EH (cell line): ENCODE data around the gene SPRYD3.
"Not testable (repeated sequence)": the region's sequence is repeated elsewhere in the genome, so short reads cannot be mapped to it uniquely, and the experiment has no call there.

Source experiments
- DNase-seq: peaks from one replicate; pipeline ENCODE4 v3.0.0-alpha.2; 2015; ENCODE audit warnings: low read depth

Gene SPRYD3, protein sequence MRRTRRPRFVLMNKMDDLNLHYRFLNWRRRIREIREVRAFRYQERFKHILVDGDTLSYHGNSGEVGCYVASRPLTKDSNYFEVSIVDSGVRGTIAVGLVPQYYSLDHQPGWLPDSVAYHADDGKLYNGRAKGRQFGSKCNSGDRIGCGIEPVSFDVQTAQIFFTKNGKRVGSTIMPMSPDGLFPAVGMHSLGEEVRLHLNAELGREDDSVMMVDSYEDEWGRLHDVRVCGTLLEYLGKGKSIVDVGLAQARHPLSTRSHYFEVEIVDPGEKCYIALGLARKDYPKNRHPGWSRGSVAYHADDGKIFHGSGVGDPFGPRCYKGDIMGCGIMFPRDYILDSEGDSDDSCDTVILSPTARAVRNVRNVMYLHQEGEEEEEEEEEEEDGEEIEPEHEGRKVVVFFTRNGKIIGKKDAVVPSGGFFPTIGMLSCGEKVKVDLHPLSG

DNA sequence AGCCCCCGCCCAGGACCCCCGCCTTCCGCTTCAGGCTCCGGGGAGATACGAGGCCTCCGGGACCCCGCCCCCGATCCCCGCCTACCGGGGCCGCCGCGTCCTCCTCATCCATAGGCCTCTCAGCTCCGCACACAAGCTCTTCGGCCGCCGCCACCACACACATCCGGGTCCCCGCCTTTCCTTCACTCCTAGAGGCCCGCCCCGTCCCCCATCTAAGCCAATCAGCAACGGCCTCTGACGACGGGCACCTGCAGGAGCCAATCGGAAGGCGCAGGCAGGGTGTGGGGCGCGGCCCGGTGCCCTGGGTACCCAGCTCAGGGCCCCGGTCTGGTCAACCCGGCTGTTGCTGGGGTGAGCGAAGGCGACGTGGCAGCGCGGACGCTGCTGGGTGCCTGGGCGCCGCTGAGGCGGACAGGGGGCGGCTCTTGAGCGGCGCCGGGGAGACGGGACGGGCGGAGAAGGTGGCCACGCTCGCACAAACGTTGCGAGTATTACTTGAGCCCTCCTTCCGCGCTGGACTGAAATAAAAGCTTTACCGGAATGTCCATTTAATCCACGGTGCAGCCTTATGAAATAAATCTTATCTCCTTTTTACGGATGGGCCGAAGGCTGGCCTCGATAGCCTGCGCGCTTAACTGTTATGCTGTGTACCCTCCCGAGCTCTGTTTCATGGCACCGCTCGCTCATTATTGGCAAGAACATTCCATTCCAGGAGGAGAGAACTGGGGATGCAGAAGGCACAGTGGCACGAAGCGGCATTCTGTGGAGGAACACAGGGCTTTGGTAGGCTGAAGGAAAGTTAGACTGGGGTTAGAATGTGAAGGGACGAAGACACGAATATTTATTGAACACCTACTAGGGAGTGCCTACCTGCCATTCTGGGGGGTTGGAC is at the start of gene SPRYD3:
Gene SPRYD3 (minus strand): TSS at position 165 of the 892 bp plus-strand sequence. CDS start 57 bp downstream, at position 108.
- peak; percentile 98 for DNase-seq

DNA sequence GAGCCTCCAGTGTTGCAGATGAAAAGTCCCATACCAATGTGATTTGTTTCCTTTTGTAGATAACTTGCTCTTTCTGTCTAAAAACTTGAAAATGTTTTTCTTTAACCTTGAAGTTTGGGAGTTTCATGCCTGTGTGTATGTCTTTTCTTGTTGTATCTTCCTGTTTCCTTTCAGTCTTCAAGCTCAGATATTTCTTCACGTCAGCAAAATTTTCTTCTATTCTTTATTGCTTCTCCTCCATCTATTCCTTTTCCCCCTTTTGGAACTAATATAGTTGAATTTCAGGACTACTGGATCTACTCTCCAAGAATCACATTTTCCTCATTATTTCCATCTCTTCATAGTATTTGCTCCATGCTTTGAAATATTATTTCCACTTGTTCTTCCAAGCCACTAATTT is 48.0 kb upstream of the SPRYD3 start:
- DNase-seq: no peak

DNA sequence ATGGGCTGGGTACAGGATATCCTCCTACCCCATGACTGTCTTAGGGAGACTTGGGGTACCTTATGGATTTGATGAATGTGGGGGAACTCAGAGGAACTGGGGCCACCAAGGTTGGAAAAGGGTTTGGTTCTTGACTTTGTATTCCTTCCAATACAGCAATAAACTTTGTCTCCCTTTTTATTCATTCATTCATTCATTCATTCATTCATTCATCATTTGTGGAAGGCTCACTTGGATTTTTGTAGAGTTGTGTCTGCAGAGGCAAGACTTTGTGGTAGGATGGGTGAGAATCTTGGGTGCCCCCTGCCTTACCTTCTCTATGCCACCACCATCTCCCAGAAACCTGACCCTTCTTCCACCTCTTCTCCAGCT is 45.1 kb upstream of the SPRYD3 start:
- no peak for DNase-seq

DNA sequence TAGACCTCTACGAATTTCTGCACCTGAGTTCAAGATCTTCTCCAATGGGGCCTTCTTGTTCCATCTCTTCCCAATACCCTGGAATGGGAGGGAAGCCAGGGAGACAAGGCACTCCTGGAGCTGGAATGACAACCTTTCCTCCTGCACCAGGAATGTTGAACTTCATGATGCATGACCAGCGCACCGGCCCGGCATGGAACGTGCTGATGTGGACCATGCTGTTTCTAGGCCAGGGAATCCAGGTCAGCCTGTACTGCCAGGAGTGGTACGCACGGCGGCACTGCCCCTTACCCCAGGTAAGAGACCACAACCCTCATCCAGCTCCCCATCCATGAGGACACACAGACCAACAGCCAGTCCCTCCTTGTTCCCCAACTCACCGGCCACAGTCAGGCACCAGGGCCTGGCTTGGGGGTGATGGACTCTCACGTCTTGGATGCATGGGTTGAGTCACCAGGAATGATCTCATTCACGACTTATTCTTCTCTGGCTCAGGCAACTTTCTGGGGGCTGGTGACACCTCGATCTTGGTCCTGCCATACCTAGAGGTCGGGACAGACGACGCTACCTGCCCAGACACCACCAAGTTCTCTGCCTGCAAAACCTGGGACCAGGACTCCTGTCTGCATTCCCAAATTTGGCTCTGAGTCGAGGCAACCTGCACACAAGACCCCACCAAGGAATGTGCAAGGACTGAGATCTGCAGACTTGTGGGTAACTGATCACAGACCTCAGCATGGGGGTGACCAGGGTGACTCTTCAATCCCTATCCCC is 44.6 kb upstream of the SPRYD3 start:
- peak; percentile 64 for DNase-seq

DNA sequence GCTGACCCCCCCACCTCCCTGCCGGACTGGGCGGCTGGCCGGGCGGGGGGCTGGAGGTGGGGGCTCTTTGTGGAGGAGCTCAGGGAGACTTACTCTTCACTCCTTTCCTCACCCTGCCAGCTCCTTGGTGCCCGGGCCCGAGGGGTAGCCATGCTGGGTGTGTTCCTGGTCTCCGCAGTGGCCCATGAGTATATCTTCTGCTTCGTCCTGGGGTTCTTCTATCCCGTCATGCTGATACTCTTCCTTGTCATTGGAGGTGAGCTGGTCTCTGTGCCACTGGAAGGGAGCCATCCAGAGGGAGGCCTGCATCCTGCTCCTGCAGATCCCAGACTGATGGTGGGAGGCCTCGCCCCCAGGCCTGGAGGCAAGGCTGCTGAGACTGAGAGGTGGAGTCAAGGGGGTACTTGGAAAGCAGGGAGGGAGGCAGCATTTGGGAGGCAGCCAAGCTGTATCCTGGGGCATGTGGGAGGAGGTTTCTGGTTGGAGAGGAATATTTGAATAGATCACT is 43.8 kb upstream of the SPRYD3 start:
- peak; percentile 72 for DNase-seq

DNA sequence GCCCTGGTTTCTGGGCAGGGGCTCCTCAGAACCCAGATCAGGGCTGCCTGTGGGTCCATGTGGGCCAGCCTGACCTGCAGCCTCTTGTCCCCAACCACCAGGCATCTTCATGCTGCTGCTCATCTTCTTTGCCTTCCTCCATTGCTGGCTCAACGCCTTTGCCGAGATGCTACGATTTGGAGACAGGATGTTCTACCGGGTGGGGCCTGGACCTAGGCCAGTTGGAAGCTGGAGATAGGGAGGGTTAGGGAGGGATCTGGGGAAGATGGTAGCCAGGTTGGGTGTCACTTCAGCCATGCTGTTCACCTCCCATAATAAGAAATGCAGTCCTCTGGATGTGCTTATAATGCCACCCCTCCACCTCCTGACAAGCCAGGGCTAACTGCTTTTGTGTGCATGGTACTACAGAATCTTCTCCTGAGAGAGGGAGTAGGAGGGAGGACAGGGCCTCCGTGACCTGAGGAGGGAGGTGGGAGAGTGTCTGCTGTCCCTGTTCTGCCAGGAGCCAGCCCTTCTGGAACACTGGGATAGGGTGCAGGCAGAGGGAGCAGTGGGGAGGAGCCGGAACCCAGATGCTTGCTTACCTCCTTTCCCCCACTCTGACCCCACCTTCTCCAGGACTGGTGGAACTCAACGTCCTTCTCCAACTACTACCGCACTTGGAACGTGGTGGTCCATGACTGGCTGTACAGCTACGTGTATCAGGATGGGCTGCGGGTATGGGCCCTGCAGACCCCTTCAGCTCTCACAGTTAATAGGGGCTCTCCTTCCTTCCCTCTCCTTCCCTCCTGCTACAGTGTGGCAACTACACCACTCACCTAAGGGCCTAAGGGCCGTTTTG is 41.7 kb upstream of the SPRYD3 start:
- DNase-seq: no peak

DNA sequence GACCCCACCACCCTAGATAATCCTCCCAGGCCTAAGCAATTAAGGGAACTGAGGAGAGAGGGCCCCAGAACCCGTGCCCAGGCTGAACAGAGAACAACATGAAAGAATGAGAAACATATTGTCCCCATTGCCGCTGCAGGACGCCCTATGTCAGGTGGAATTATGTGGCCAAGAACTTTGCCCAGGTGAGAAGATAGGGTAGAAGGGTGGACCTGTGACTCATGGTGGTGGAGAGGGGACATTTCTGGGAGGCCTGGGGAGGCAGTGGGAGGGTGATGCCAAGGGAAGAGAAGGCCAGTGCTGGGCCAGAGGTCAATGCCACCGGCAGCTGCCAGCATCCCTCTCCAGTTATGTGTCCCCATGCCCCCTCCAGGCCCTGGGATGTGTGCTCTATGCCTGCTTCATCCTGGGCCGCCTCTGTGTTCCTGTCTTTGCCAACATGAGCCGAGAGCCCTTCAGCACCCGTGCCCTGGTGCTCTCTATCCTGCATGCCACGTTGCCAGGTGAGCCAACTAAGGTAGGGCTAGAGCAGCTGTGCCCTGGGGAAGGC is 39.6 kb upstream of the SPRYD3 start:
- no peak for DNase-seq

DNA sequence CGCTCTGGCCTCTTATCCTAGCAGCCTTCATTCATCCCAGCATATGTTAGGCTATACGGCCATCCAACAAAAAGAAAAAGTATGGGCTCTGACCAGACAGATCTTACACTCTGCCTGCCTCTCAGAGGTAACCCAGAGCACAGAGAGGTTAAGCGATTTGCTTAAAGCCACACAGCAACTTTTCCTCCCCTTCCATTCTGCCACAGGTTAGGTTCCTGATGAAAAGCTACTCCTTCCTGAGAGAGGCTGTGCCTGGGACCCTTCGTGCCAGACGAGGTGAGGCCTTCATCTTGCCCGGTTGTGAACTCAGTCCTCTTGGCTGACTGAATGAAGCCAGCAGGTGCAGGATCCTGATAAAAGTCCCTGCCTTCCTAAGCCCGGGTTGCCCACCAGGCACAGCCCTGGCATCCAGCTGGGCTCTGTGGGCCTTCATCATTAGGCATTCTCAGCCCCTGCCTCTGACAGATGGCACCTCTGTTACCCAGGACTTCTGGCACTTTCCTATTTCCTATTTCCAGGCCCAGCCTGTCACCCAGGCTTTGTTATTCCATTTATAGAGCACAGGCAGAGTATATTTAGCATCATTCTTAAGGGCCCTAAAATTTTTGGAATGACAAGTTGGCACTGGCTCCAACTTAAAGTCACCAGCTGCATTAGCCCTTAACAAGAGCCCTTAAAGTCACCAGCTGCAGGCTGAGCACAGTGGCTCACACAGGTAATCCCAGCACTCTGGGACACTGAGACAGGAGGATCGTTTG is 36.9 kb upstream of the SPRYD3 start:
- peak; percentile 39 for DNase-seq

DNA sequence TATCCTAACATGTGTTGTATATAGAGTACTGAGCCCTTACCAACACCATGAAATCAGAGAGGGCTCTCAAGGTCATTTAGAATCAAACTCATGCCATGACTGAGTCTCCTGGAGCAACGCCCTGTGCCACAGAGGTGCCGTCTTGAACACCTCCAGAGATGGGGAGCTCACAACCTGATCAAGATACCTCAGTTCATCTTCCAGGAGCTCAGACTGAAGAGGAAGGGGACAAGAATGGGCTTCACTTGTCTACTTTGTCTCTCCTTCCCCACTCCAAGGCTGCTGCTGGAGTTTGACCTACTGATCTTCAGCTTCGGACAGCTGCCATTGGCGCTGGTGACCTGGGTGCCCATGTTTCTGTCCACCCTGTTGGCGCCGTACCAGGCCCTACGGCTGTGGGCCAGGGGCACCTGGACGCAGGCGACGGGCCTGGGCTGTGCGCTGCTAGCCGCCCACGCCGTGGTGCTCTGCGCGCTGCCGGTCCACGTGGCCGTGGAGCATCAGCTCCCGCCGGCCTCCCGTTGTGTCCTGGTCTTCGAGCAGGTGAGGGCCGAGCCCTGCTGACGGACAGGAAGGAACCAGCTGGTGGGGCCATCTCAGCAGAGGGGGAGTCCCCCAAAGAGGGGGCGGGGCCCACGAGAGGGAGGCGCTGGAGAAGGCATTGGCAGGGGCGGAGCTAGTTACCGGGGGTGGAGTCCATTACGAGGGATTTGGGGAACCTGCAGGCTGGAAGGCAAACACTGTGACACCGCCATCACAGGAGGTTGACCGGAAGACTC is 36.1 kb upstream of the SPRYD3 start:
- no peak for DNase-seq

DNA sequence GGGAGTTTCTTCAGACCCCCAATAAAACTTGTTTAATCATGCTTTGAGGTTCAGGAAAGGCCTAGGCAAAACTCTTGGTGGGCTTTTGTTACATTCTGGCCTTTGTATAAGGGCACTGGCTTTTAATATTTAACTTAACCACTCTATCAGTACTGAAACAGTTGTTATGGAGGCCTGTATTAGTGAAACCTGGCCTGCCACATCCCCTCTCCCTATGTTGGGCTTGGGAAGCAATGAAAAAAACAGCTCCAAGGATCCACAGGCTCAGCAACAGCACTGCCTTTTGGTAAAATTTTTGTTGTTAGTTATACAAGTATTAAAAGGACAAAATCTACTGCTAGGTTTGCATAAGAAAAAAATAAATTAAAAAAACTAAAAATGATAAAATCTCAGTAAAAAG is 34.8 kb upstream of the SPRYD3 start:
- no peak for DNase-seq

DNA sequence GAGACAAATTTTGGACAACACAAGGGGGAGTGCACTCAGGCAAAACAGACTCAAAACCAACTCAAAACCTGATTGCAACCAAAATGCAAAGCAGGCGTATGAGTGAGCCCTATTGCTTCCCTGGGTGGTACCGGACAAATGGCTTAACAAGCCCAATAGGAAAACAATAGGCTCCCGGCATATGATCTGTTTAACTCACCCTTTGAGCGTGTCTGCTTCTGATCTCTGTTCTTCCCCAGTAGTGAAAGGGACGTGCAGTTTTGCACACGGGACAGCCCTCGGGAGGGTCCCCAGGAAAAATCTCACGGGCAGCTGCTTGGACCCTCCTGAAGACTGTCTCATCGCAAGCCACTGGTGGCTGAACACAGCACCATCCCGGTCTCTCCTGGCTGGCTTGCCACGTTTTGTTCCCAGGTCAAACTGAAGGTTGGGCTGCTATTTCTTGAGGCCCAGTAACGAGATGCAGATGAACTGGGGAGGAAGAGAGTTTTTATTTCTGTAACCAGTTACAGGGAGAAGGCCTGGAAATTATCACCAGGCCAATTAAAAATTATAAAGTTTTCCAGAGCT is 34.0 kb upstream of the SPRYD3 start:
- no peak for DNase-seq

DNA sequence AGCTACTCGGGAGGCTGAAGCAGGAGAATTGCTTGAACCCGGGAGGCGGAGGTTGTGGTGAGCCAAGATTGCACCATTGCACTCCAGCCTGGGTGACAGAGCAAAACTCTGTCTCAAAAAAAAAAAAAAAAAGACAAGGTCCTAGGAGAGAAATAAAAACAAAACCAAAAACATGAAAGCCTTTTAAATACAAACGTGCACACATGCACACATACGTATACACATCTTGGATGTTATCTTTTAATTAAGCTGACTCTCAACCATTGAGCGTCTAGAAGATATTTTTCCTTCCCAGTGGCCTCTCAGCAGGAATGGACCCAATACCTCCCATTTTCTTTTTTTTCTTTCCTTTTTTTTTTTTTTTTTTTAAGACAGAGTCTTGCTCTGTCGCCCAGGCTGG is 33.2 kb upstream of the SPRYD3 start:
- DNase-seq: not testable (repeated sequence)

DNA sequence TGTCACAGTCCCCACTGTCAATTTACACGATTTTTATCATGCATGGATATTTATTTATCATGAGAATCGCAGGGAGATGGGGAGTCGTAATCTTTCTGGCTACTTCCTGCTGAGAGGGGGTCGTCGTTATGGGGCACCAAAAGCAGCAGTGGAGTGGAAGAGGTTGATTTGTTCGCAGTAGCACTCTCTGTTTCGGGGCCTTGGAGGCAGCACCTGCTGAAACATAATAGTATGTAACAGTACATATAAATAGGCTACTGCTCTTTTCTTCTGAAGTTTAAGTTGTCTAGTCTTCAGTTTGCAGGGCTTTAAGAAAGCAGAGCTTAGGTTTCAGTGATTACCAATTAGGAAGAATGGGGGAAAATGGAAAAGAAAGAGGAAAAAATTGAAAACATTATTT is 27.9 kb upstream of the SPRYD3 start:
- DNase-seq: no peak

DNA sequence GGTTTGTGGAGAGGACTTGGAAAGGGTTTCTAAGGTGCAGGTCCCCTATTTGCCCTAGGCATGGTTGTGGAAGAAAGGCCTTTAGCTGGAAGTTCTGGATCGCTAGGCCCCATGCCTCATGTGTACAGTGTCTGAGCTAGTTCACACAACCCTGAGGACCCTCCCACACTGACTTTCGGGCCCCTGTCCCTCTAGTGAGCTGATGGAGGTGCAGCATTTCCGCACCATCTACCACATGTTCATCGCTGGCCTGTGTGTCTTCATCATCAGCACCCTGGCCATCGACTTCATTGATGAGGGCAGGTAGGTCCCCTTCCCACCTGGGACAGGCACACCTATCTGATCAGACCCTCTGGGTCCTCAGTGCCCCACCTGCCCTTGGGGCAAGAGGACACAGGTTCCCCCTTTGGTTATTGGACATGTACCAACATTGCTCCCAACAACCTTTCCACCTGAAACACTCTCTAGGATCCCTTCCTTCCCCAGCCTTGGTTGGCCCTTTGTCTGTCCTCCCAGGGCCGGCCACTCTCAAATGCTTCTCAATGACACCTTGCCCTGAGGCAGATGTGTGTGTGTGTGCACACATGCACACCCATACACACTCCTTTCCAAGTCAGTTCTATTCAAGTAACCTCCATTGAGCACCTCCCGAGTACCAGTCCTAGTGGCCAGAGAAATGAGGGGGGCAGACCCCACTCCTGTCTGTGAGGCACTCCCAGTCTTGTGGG is 26.7 kb upstream of the SPRYD3 start:
- no peak for DNase-seq

DNA sequence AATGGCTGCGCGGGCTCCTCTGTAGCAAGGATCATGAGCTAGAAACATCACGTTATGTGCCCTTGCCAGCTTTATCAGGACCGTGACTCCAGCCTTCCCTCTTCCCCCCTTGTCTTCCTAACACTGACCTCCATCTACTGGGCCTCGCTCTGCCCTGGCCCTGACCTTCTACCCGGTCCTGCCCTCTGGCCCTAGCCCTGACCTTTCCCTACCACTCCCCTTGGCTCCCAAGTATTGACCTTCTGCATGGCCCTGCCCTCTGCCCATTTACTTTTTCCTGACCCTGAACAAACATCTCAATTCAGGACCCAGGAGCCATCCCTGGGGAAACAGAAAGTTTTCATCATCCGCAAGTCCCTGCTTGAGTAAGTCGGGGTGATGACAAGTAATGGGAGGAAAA is 26.1 kb upstream of the SPRYD3 start:
- no peak for DNase-seq

DNA sequence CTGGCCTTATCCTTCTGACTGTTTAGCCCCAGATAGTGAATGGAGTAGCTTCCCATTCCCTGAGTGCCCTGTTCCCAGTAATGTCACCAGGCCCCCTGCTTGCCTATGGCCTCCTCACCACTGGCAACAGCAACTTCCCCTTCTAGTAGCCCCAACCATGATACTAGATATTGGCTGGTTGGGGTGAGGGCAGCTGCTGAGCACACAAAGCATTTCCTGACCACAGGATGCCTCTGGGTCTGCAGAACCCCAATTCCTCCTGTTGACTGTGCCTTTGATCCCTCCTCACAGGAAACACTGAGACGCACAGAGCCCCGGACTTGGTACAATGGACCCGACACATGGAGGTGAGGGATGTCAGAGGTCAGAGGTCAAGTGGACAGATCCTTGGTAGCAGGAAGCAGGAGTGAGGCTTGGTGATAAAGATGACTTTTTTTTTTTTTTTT is 24.7 kb upstream of the SPRYD3 start:
- no peak for DNase-seq

DNA sequence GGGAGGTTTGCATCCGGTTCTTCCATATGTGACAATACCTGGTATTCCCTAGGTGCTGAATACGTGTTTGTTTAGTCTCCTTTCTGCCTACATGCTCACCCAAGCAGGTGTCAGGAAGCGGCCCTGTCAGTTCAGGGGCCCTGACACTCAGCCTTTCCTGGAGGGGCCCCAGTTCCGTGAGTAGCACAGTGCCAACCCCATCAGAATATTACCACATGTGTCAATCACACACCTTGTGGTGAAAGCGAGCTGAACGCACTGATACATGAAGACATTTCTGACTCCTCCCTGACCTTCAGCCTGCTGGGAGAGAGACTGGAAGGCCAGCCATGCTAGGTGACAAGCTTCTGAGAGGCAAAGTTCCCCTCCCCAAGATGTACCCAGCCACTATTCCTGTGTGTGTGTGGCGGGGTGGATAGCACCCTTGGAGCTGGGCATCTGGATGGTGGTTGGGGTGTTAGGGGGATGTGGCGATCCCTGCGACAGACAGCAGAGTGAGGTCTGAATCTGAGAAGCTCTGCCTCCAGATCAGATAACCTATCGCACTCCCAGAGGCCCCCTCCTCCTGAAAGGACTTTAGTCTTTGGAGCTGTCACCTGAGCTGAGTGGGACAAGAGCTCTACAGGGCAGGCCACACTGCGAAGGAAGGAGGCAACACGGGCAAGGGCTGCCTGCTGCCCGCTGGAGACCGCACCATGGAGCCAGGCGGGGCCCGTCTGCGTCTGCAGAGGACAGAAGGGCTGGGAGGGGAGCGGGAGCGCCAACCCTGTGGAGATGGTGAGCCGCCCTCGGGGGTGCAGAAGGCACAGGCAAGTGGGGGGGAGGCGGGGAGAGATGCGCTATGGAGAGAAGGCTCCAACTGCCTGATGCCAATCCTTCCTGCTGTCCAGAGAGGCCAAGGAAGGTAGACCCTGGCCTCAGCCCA is 24.0 kb upstream of the SPRYD3 start, which contains the start of gene SOAT2:
Gene SOAT2 (plus strand): TSS at position 604 of the 925 bp plus-strand sequence. CDS start 92 bp downstream, at position 696.
- DNase-seq: no peak
